H1 (cell line): ENCODE measurements around the gene DEDD2. TPM values are rescaled to one million over a fixed set of nuclear protein-coding genes. Genes with fewer than 3 reads are reported as not detected.

ENCODE experiments used
- CTCF ChIA-PET: fragments of 300-600 bp; sonication (Branson Sonifier 250); formaldehyde crosslinking; loops from one replicate; lab custom pipeline; 2021; ENCODE audit not compliant: partially characterized antibody; lab: Charles Lee
- POLR2A ChIA-PET: fragments of 300-600 bp; sonication (Branson Sonifier 250); formaldehyde crosslinking; loops from one replicate; lab custom pipeline; 2021; ENCODE audit warnings: inconsistent platforms; ENCODE audit not compliant: partially characterized antibody; lab: Charles Lee
- DNase-seq, 2 experiments: peaks; one replicate each; pipeline versions ENCODE4 v3.0.0 to v3.0.0-alpha.2; 2010 to 2022; ENCODE audit warnings: low spot score in 2 of 2, low read depth in 1 of 2, mixed read lengths in 1 of 2
- FAIRE-seq: peaks from 2 replicates; lab custom pipeline; 2011; peaks lifted over from hg19 to GRCh38; lab: Jason Lieb, UNC
- H2AFZ ChIP-seq: 2 replicates; pipeline ENCODE4 v1.8.1; 2012; ENCODE audit warnings: low read length, inconsistent platforms
- H2AK5ac ChIP-seq: 2 replicates; pipeline ENCODE4 v1.6.1; 2013; ENCODE audit warnings: low read depth, low read length
- H2BK120ac ChIP-seq: replicated peaks from 2 replicates; pipeline ENCODE3; 2013; ENCODE audit warnings: low read depth, low read length, inconsistent platforms
- H2BK12ac ChIP-seq: 2 replicates; pipeline ENCODE4 v1.6.1; 2013; ENCODE audit warnings: low read depth, low read length
- H2BK15ac ChIP-seq: 2 replicates; pipeline ENCODE4 v1.6.1; 2013; ENCODE audit warnings: low read length
- H2BK20ac ChIP-seq: 2 replicates; pipeline ENCODE4 v1.6.1; 2013; ENCODE audit warnings: low read length
- H2BK5ac ChIP-seq: 2 replicates; pipeline ENCODE4 v1.6.1; 2013; ENCODE audit warnings: low read depth, low read length
- H3K14ac ChIP-seq: 2 replicates; pipeline ENCODE4 v1.6.1; 2013; ENCODE audit warnings: inconsistent platforms; ENCODE audit not compliant: insufficient read length
- H3K18ac ChIP-seq: 2 replicates; pipeline ENCODE4 v1.6.1; 2013; ENCODE audit warnings: low read length; ENCODE audit errors: extremely low read depth
- H3K23ac ChIP-seq: 2 replicates; pipeline ENCODE4 v1.6.1; 2013; ENCODE audit warnings: inconsistent platforms; ENCODE audit not compliant: insufficient read length
- H3K23me2 ChIP-seq: 2 replicates; pipeline ENCODE4 v1.6.1; 2013; ENCODE audit warnings: low read depth, low read length
- H3K27ac ChIP-seq: 2 replicates; pipeline ENCODE4 v1.6.1; 2011; ENCODE audit warnings: low read depth, low read length, inconsistent platforms
- H3K27me3 ChIP-seq, 4 experiments: replicated peaks in 1 of 4; 1 replicate in 1 of 4; 2 replicates in 3 of 4; pipeline versions ENCODE4 v1.6.1 to v1.8.1; 2011 to 2013; ENCODE audit warnings: low read length in 3 of 4, mild to moderate bottlenecking in 3 of 4, inconsistent platforms in 2 of 4, mixed read lengths in 2 of 4, moderate library complexity in 1 of 4; ENCODE audit not compliant: control insufficient read depth in 3 of 4, insufficient read depth in 3 of 4; ENCODE audit errors: extremely low read depth in 1 of 4
- H3K36me3 ChIP-seq, 4 experiments: 2 replicates each; pipeline versions ENCODE4 v1.6.1 to v1.8.1; 2011 to 2013; ENCODE audit warnings: mild to moderate bottlenecking in 4 of 4, low read length in 3 of 4, moderate library complexity in 2 of 4, control low read depth in 1 of 4, inconsistent platforms in 1 of 4; ENCODE audit not compliant: insufficient read depth in 4 of 4, control insufficient read depth in 2 of 4
- H3K4ac ChIP-seq: replicated peaks from 2 replicates; pipeline ENCODE3; 2013; ENCODE audit warnings: low read length, low read depth, mixed read lengths, inconsistent platforms; ENCODE audit not compliant: insufficient read length
- H3K4me1 ChIP-seq, 4 experiments: replicated peaks in 1 of 4; 1 replicate in 1 of 4; 2 replicates in 3 of 4; pipeline versions ENCODE4 v1.6.1 to v1.8.1; 2011 to 2013; ENCODE audit warnings: low read length in 3 of 4, inconsistent platforms in 2 of 4, mixed read lengths in 1 of 4; ENCODE audit not compliant: insufficient read depth in 4 of 4, control insufficient read depth in 3 of 4
- H3K4me2 ChIP-seq, 2 experiments: 2 replicates each; pipeline versions ENCODE4 v1.6.1 to v1.8.1; 2011 to 2013; ENCODE audit warnings: low read depth in 2 of 2, low read length in 2 of 2, control low read depth in 1 of 2, inconsistent platforms in 1 of 2, mild to moderate bottlenecking in 1 of 2; ENCODE audit not compliant: insufficient read depth in 1 of 2
- H3K4me3 ChIP-seq, 4 experiments: fragments of 200-600, 300-600 bp in 1 of 4; sonication (generic), shearing (Covaris generic), sonication (Bioruptor Twin) in 1 of 4; 2 replicates each; pipeline versions ENCODE4 v1.5.1 to v1.8.1; 2011 to 2016; ENCODE audit warnings: low read length in 4 of 4, low read depth in 3 of 4, control low read depth in 2 of 4, inconsistent platforms in 2 of 4, mild to moderate bottlenecking in 2 of 4, mixed read lengths in 1 of 4, moderate library complexity in 1 of 4; ENCODE audit not compliant: insufficient read depth in 2 of 4; ENCODE audit errors: extremely low read depth in 1 of 4
- H3K56ac ChIP-seq: replicated peaks from 2 replicates; pipeline ENCODE3; 2013; ENCODE audit warnings: low read depth, mild to moderate bottlenecking, mixed read lengths, low read length, inconsistent platforms; ENCODE audit not compliant: insufficient read length
- H3K79me1 ChIP-seq: 2 replicates; pipeline ENCODE4 v1.6.1; 2013; ENCODE audit warnings: low read depth, low read length, control low read depth
- H3K79me2 ChIP-seq, 2 experiments: 2 replicates each; pipeline versions ENCODE4 v1.6.1 to v1.8.1; 2012 to 2013; ENCODE audit warnings: low read length in 2 of 2, mild to moderate bottlenecking in 2 of 2, inconsistent platforms in 1 of 2; ENCODE audit not compliant: insufficient read depth in 2 of 2, control insufficient read depth in 1 of 2
- H3K9ac ChIP-seq, 4 experiments: replicated peaks in 1 of 4; 1 replicate in 1 of 4; 2 replicates in 3 of 4; pipeline versions ENCODE4 v1.6.1 to v1.8.1; 2011 to 2013; ENCODE audit warnings: low read depth in 3 of 4, low read length in 3 of 4, control low read depth in 2 of 4, mild to moderate bottlenecking in 2 of 4, moderate library complexity in 2 of 4, inconsistent platforms in 1 of 4; ENCODE audit errors: extremely low read depth in 1 of 4
- H3K9me3 ChIP-seq, 2 experiments: 2 replicates each; pipeline versions ENCODE4 v1.6.1 to v1.8.1; 2012 to 2013; ENCODE audit warnings: mild to moderate bottlenecking in 2 of 2, moderate library complexity in 2 of 2, control low read depth in 1 of 2, inconsistent platforms in 1 of 2, low read depth in 1 of 2, low read length in 1 of 2, mixed read lengths in 1 of 2; ENCODE audit not compliant: insufficient read depth in 2 of 2
- H4K20me1 ChIP-seq, 2 experiments: replicated peaks in 1 of 2; 2 replicates each; pipeline versions ENCODE3 to v1.8.1; 2011 to 2013; ENCODE audit warnings: inconsistent platforms in 2 of 2, low read length in 2 of 2, mild to moderate bottlenecking in 1 of 2; ENCODE audit not compliant: insufficient read depth in 2 of 2, control insufficient read depth in 1 of 2
- H4K5ac ChIP-seq: 2 replicates; pipeline ENCODE4 v1.6.1; 2013; ENCODE audit warnings: low read length, low read depth, mixed read lengths, inconsistent platforms; ENCODE audit not compliant: insufficient read length
- H4K8ac ChIP-seq: 2 replicates; pipeline ENCODE4 v1.8.0; 2013; ENCODE audit warnings: mild to moderate bottlenecking, moderate library complexity, low read length, inconsistent platforms; ENCODE audit not compliant: insufficient read depth; ENCODE audit errors: extremely low read depth
- H4K91ac ChIP-seq: replicated peaks from 2 replicates; pipeline ENCODE3; 2013; ENCODE audit warnings: low read length, mixed read lengths, inconsistent platforms; ENCODE audit not compliant: insufficient read length
- BACH1 ChIP-seq: IDR thresholded peaks from 2 replicates; pipeline ENCODE4 v1.6.1; 2012; ENCODE audit warnings: low read length, improper control_type of control experiment
- CHD2 ChIP-seq: IDR thresholded peaks from 2 replicates; pipeline ENCODE4 v1.6.1; 2012; ENCODE audit warnings: low read length, improper control_type of control experiment
- EGR1 ChIP-seq: IDR thresholded peaks from 2 replicates; pipeline ENCODE4 v1.6.1; 2011; ENCODE audit warnings: low read depth, low read length, borderline replicate concordance
- EZH2 ChIP-seq: fragments of 200-600 bp; sonication (generic); IDR thresholded peaks from 2 replicates; pipeline ENCODE4 v1.7.1; 2012; ENCODE audit warnings: low read depth, mild to moderate bottlenecking, moderate library complexity, low read length, inconsistent platforms; ENCODE audit not compliant: severe bottlenecking
- HDAC2 ChIP-seq, 2 experiments: fragments of 300-600 bp in 1 of 2; sonication (generic) in 1 of 2; IDR thresholded peaks; 2 replicates each; pipeline ENCODE4 v1.6.1; 2011 to 2012; ENCODE audit warnings: low read depth in 2 of 2, low read length in 2 of 2, mild to moderate bottlenecking in 2 of 2, moderate library complexity in 2 of 2, borderline replicate concordance in 1 of 2, inconsistent platforms in 1 of 2
- JUND ChIP-seq: IDR thresholded peaks from 2 replicates; pipeline ENCODE4 v1.6.1; 2011; ENCODE audit warnings: mild to moderate bottlenecking, improper control_type of control experiment, low read length
- KDM1A ChIP-seq: fragments of 200-600, 300-600 bp; sonication (generic); IDR thresholded peaks from 2 replicates; pipeline ENCODE4 v1.7.1; 2016; ENCODE audit warnings: mild to moderate bottlenecking, low read length, borderline replicate concordance
- MAFK ChIP-seq: IDR thresholded peaks from 2 replicates; pipeline ENCODE4 v1.6.1; 2012; ENCODE audit warnings: low read depth, mild to moderate bottlenecking, improper control_type of control experiment, low read length
- SIN3A ChIP-seq, 2 experiments: IDR thresholded peaks in 1 of 2; conservative IDR thresholded peaks in 1 of 2; 2 replicates each; pipeline ENCODE4 v1.6.1; 2011 to 2012; ENCODE audit warnings: low read length in 2 of 2, improper control_type of control experiment in 1 of 2, low read depth in 1 of 2, mild to moderate bottlenecking in 1 of 2
- SP2 ChIP-seq: IDR thresholded peaks from 2 replicates; pipeline ENCODE4 v1.6.1; 2012; ENCODE audit warnings: mild to moderate bottlenecking, low read length, inconsistent platforms
- SUZ12 ChIP-seq: fragments of 200-600 bp; sonication (generic); IDR thresholded peaks from 2 replicates; pipeline ENCODE4 v1.6.1; 2012; ENCODE audit warnings: mild to moderate bottlenecking, inconsistent platforms, low read length, moderate library complexity, mixed read lengths
- TAF7 ChIP-seq: optimal IDR thresholded peaks from 2 replicates; pipeline ENCODE3; 2011; ENCODE audit warnings: low read depth, mild to moderate bottlenecking, inconsistent platforms, low read length, moderate library complexity, borderline replicate concordance
- TBP ChIP-seq: IDR thresholded peaks from 2 replicates; pipeline ENCODE4 v1.6.1; 2011; ENCODE audit warnings: low read depth, low read length, improper control_type of control experiment
- TEAD4 ChIP-seq: IDR thresholded peaks from 2 replicates; pipeline ENCODE4 v1.6.1; 2012; ENCODE audit warnings: low read depth, low read length, inconsistent platforms, mixed read lengths
- ZNF274 ChIP-seq: IDR thresholded peaks from 2 replicates; pipeline ENCODE4 v1.7.0; 2012; ENCODE audit warnings: low read length, borderline replicate concordance; ENCODE audit errors: extremely low read depth
- WGBS, 2 experiments: shearing (Covaris generic) in 1 of 2; methylation state at CpG; one replicate each; pipeline versions ENCODE4 v1.1.6 to v1.1.7; 2013 to 2015; ENCODE audit warnings: low lambda C conversion rate in 2 of 2, mixed read lengths in 2 of 2, inconsistent platforms in 1 of 2, low coverage in 1 of 2, missing lambda C conversion rate in 1 of 2; ENCODE audit not compliant: insufficient replicate concordance in 2 of 2, insufficient coverage in 1 of 2, insufficient read length in 1 of 2; ENCODE audit errors: extremely low coverage in 1 of 2, missing lambda C conversion rate in 1 of 2; 5-methylcytosine and 5-hydroxymethylcytosine counted together
- polyA plus RNA-seq, 7 experiments: library from polyadenylated mRNA; depleted of rRNA in 3 of 7; stranded (reverse) in 5 of 7; unstranded in 2 of 7; fragments of >200 nt in 5 of 7; fragments of 200-250 nt in 2 of 7; gene quantifications; 1 replicate in 5 of 7; 2 replicates in 1 of 7; 4 replicates in 1 of 7; pipeline versions ENCODE4 v1.2.1 to v1.2.3, GENCODE V29; 2011 to 2013; ENCODE audit warnings: missing spikeins in 2 of 7, mixed read lengths in 2 of 7
- total RNA-seq: library from RNA; stranded (reverse); fragmentation: NEBNext Ultra II Directional; extraction: Animal tissue kit (Norgen Biotek cat#: 25700); gene quantifications from 2 replicates; pipeline ENCODE4 v1.2.1, GENCODE V29; 2021

DEDD2 gene
- total and polyA plus RNA-seq, 2 of the 8 experiments (the other 6 are each of a cell fraction or from before 2014, with no cell fraction given) = 37.8 to 65.0 TPM

DNA sequence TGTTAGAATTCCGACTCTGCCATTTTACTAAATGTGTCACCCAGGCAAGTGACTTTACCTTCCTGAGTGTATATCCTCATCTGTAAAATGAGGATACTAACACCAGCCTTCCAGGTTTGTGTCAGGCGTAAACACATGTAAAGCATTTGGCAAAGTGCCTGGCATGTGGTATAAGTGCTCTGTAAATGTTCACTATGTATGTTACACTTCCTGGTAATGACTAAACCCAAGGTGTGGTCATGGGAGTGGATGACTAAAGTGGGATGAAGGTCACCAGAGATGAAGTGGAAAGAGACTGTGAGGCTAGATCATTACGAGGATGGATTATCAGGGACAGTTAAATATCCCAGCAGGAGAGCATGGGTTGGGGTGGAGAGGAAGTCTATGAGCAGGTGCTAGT is 25.6 kb downstream of the DEDD2 start:
- no peak overlapping the region for H2BK5ac ChIP-seq
- FAIRE-seq = no peak
- no peak overlapping the region for H3K18ac ChIP-seq
- no peak overlapping the region for H3K4me2 ChIP-seq
- H4K5ac ChIP-seq = no peak overlapping the region
- no peak overlapping the region for H3K27ac ChIP-seq
- no peaks in the 10 kb centered on the region for H3K79me1 ChIP-seq
- H3K4ac ChIP-seq = no peak overlapping the region
- H3K4me3 ChIP-seq = no peak overlapping the region
- H2BK12ac ChIP-seq = no peak overlapping the region; the same call in 1 of the 2 replicates
- H3K79me2 ChIP-seq = no peaks in the 10 kb centered on the region
- H3K36me3 ChIP-seq = no peaks in the 10 kb centered on the region
- CTCF ChIA-PET = interaction anchor here (0.8 to 2.2 kb wide), 4 partner anchors 24 to 83 kb away, joined by 3 to 5 read pairs (median 4); no protein-coding TSS in a partner anchor
- no peak overlapping the region for H3K56ac ChIP-seq
- no peak overlapping the region for H4K91ac ChIP-seq
- H2BK15ac ChIP-seq = no peak overlapping the region
- H3K23me2 ChIP-seq = no peaks in the 10 kb centered on the region
- POLR2A ChIA-PET = no interaction called here
- H2AK5ac ChIP-seq = no peak overlapping the region
- H2BK20ac ChIP-seq = no peak overlapping the region
- no peak overlapping the region for H4K8ac ChIP-seq
- H3K14ac ChIP-seq = no peak overlapping the region
- 74% methylated on average over 3 of the region's 3 CpGs; no CpG with 5 or more reads in 1 of the 2 experiments for WGBS, 2 experiments
- peaks cover 2 to 6% of the 10 kb centered on the region in 2 experiments; a peak in 1 of 4 replicates for H3K9me3 ChIP-seq
- H3K23ac ChIP-seq = no peak overlapping the region
- peaks cover 0 to 6% (median 4%) of the 10 kb centered on the region in 4 experiments; a peak in 5 of 7 replicates for H3K4me1 ChIP-seq
- no peak overlapping the region for H2BK120ac ChIP-seq
- H2AFZ ChIP-seq = no peak overlapping the region
- no peak overlapping the region for H3K9ac ChIP-seq
- DNase-seq = no peak
- peaks cover 0 to 3% (median 0%) of the 10 kb centered on the region in 4 experiments; a peak in 2 of 7 replicates for H3K27me3 ChIP-seq
- no peaks in the 10 kb centered on the region for H4K20me1 ChIP-seq
- TF ChIP-seq SP2 (no peak), MAFK (no peak), KDM1A (no peak), EZH2 (no peak), TAF7 (no peak), CHD2 (no peak), HDAC2 (IDR thresholded peaks at IDR 0.05; ENCODE audit: borderline replicate concordance in 1 of 2, low read depth in 2 of 2, low read length in 2 of 2) (no peak), EGR1 (no peak), TEAD4 (no peak), JUND (no peak), ZNF274 (no peak), SIN3A (conservative IDR thresholded peaks at IDR 0.05 in 1 of 2, IDR thresholded peaks at IDR 0.05 in 1 of 2; ENCODE audit: low read depth in 1 of 2, low read length in 2 of 2) (no peak), SUZ12 (no peak), TBP (no peak), BACH1 (no peak)
